Suprapubic skin (tissue), 4 donors: Measurements from ENCODE around the gene LPAR3. TPM values are rescaled to one million over a fixed set of nuclear protein-coding genes. Genes with fewer than 3 reads are reported as not detected.

Experiments used
- DNase-seq, 2 donors: peaks; one replicate each; pipeline ENCODE4 v3.0.0-alpha.2; 2019; ENCODE audit warnings: low spot score in 2 of 2
- H3K27ac ChIP-seq: fragments of 200-600 bp; sonication (generic); one replicate; pipeline ENCODE4 v1.5.1; 2019
- H3K27me3 ChIP-seq: fragments of 200-600 bp; sonication (generic); one replicate; pipeline ENCODE4 v1.5.1; 2019
- H3K36me3 ChIP-seq: fragments of 200-600 bp; sonication (generic); one replicate; pipeline ENCODE4 v1.5.1; 2019
- H3K4me1 ChIP-seq: fragments of 200-600 bp; sonication (generic); one replicate; pipeline ENCODE4 v1.5.1; 2019
- H3K4me3 ChIP-seq: fragments of 200-600 bp; sonication (generic); one replicate; pipeline ENCODE4 v1.5.1; 2019; ENCODE audit warnings: mild to moderate bottlenecking
- H3K9me3 ChIP-seq: fragments of 200-600 bp; sonication (generic); one replicate; pipeline ENCODE4 v1.5.1; 2019
- EP300 ChIP-seq: sonication (generic); formaldehyde crosslinking; IDR thresholded peaks from one replicate; pipeline ENCODE4 v1.6.1; 2017; ENCODE audit warnings: antibody characterized with exemption
- POLR2A ChIP-seq, 2 donors: fragments of 450-650 bp; IDR thresholded peaks; one replicate each; pipeline ENCODE4 v1.6.1; 2017; ENCODE audit warnings: antibody characterized with exemption in 2 of 2, mild to moderate bottlenecking in 2 of 2, moderate library complexity in 2 of 2
- POLR2AphosphoS5 ChIP-seq, 3 donors: sonication (generic); formaldehyde crosslinking; IDR thresholded peaks; one replicate each; pipeline ENCODE4 v1.6.1; 2017; ENCODE audit warnings: antibody characterized with exemption in 3 of 3
- WGBS: methylation state at CpG from one replicate; pipeline ENCODE4 v1.1.5; 2018; 5-methylcytosine and 5-hydroxymethylcytosine counted together
- total RNA-seq, 4 donors: library from RNA; depleted of rRNA; stranded (reverse); fragments of >200 nt; gene quantifications; one replicate each; pipeline ENCODE4 v1.1.0, GENCODE V29; 2016
- TF ChIP-seq, protein P1 (sequence below), 2 donors: fragments of 200-600 bp in 1 of 2; fragments of 450-650 bp in 1 of 2; sonication (generic) in 1 of 2; IDR thresholded peaks; one replicate each; pipeline ENCODE4 v1.5.1; 2016 to 2019; ENCODE audit warnings: antibody characterized with exemption in 2 of 2, mild to moderate bottlenecking in 1 of 2, moderate library complexity in 1 of 2

Gene LPAR3
- total RNA-seq, 4 donors from 2014 or later = 13.9 to 25.1 (median 17.7) TPM

DNA sequence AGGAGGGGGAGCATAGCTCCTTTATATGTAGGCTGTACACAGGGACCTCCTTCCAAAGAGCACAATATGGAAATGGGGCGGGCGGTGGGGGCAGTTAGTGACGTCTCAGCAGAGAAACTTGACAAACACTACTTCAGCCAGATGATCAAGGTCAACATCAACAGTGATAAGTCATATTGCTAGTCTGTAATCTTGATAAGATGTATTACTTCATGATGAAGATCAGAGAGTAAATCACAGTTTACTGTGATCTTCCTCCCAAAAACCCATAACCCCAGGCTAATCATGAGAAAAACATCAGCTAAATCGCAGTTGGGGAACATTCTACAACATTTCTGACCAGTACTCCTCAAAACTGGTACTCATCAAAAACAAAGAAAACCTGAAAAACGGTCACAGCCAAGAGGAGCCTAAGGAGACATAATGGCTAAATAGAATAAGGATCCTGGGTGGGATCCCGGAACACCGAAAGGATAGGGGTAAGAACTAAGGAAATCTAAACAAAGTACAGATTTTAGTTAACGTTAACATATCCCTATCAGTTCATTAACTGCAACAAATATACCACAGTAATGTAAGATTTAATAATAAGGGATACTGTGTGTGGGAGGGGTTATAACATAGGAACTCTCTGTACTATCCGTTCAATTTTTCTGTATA is 20.2 kb downstream of the LPAR3 start:
- no peaks in the 10 kb centered on the region for H3K9me3 ChIP-seq
- H3K4me1 ChIP-seq = no peaks in the 10 kb centered on the region
- H3K4me3 ChIP-seq = no peak overlapping the region
- TF ChIP-seq EP300 = no peak
- TF ChIP-seq, protein P1, sequence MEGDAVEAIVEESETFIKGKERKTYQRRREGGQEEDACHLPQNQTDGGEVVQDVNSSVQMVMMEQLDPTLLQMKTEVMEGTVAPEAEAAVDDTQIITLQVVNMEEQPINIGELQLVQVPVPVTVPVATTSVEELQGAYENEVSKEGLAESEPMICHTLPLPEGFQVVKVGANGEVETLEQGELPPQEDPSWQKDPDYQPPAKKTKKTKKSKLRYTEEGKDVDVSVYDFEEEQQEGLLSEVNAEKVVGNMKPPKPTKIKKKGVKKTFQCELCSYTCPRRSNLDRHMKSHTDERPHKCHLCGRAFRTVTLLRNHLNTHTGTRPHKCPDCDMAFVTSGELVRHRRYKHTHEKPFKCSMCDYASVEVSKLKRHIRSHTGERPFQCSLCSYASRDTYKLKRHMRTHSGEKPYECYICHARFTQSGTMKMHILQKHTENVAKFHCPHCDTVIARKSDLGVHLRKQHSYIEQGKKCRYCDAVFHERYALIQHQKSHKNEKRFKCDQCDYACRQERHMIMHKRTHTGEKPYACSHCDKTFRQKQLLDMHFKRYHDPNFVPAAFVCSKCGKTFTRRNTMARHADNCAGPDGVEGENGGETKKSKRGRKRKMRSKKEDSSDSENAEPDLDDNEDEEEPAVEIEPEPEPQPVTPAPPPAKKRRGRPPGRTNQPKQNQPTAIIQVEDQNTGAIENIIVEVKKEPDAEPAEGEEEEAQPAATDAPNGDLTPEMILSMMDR (IDR thresholded peaks at IDR 0.05) = no peak
- TF ChIP-seq POLR2AphosphoS5 (IDR thresholded peaks at IDR 0.05) = no peak
- no peak for TF ChIP-seq POLR2A (IDR thresholded peaks at IDR 0.05)
- H3K27ac ChIP-seq = no peak overlapping the region
- H3K27me3 ChIP-seq = peaks cover 5% of the 10 kb centered on the region
- no peaks in the 10 kb centered on the region for H3K36me3 ChIP-seq
- 79% methylated on average over 9 of the region's 9 CpGs for WGBS
- no peak for DNase-seq

DNA sequence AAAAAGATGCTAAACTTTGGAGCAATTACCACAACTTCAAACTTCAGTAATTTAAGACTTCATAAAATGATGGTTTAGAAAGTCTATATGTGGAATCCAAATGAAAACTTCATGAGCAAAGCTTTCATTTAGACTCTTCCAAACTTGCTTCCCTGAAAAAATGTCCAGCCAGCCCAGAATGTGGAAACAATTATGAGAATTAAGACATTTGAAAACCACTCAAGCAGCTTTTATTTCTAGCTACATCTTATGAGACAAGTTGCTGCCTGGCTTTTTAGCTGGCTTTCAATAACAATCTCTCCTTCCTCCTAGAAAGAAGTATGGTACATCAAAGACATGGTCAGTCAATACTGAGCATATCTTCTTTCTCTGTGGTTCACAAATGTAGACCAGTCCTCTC is 21.8 kb downstream of the LPAR3 start:
- no peaks in the 10 kb centered on the region for H3K4me1 ChIP-seq
- H3K4me3 ChIP-seq = no peak overlapping the region
- H3K27ac ChIP-seq = no peak overlapping the region
- H3K36me3 ChIP-seq = no peaks in the 10 kb centered on the region
- TF ChIP-seq POLR2AphosphoS5 (IDR thresholded peaks at IDR 0.05) (no peak), POLR2A (IDR thresholded peaks at IDR 0.05) (no peak), EP300 (no peak)
- TF ChIP-seq, protein P1 (IDR thresholded peaks at IDR 0.05) = no peak
- H3K9me3 ChIP-seq = no peaks in the 10 kb centered on the region
- H3K27me3 ChIP-seq = no peaks in the 10 kb centered on the region
- DNase-seq = no peak

DNA sequence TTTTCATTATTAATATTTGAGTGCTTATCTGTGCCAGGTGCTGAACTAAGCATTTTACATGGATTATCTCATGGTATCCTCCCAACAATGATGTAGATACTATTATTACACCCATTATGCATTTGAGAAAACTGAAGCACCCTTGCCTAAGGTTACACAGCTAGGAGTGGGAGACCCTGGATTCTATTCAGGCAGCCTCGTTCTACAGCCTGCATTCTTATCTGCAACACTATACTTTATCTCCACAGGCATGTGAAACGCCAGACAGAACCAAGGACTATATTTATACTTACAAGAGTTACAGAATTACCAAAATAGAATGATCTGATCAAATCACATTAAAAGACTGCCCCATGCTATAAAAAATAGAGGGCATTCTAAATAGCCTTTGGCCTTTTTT is 22.4 kb downstream of the LPAR3 start:
- H3K27me3 ChIP-seq = no peaks in the 10 kb centered on the region
- no peak overlapping the region for H3K27ac ChIP-seq
- no peaks in the 10 kb centered on the region for H3K36me3 ChIP-seq
- no peaks in the 10 kb centered on the region for H3K4me1 ChIP-seq
- H3K4me3 ChIP-seq = no peak overlapping the region
- 34% methylated on average over 2 of the region's 2 CpGs for WGBS
- TF ChIP-seq EP300 = no peak
- TF ChIP-seq POLR2A (IDR thresholded peaks at IDR 0.05) = no peak
- no peak for TF ChIP-seq POLR2AphosphoS5 (IDR thresholded peaks at IDR 0.05)
- TF ChIP-seq, protein P1 (IDR thresholded peaks at IDR 0.05) = no peak
- no peak for DNase-seq
- no peaks in the 10 kb centered on the region for H3K9me3 ChIP-seq

DNA sequence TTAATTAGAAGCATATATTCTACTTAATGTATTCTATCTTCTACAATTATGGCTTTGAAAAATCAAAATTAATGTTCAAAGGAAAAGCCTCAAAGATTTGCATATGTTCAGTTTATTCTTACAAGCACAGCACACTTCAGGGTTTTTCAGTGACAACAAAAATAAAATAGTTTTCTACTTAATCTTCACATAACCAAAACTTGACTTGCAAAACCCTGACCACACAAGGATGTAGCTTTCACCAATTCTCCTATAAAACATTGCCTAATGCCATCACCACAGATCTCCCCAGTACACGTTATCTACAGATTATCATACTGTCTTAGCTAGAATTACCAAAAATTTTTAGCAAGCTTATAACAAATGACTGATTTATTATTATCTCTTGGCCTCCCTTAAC is 23.3 kb downstream of the LPAR3 start:
- DNase-seq = no peak
- no peaks in the 10 kb centered on the region for H3K9me3 ChIP-seq
- WGBS = 79% methylated on average over 1 of the region's 1 CpG
- no peaks in the 10 kb centered on the region for H3K27me3 ChIP-seq
- TF ChIP-seq EP300 (no peak), POLR2A (IDR thresholded peaks at IDR 0.05) (no peak), POLR2AphosphoS5 (IDR thresholded peaks at IDR 0.05) (no peak)
- TF ChIP-seq, protein P1 (IDR thresholded peaks at IDR 0.05) = no peak
- no peaks in the 10 kb centered on the region for H3K36me3 ChIP-seq
- no peaks in the 10 kb centered on the region for H3K4me1 ChIP-seq
- H3K27ac ChIP-seq = no peak overlapping the region
- H3K4me3 ChIP-seq = no peak overlapping the region

DNA sequence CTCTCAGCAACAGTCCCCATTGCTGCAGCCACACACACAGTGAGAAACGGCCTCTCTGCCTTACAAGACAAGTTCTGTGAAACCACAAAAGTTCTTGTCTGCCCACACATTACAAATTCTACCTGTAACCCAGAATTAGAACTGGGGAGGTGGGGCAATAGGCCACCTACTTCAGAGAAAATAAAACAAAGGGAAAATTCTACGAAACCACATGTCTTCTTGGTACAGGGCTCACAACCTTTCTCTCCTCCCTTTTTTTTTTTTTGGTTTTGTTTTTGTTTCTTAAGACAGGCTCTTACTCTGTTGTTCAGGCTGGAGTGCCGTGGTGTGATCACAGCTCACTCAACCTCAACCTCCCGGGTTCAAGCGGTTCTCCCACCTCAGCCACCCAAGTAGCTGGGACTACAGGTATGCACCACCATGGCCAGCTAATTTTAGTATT is 30.2 kb downstream of the LPAR3 start:
- Histone ChIP-seq H3K4me3 (no peak overlapping the region), H3K9me3 (no peaks in the 10 kb centered on the region), H3K36me3 (no peaks in the 10 kb centered on the region), H3K27ac (no peak overlapping the region), H3K4me1 (no peaks in the 10 kb centered on the region), H3K27me3 (no peaks in the 10 kb centered on the region)
- DNase-seq = no peak
- 74% methylated on average over 5 of the region's 5 CpGs for WGBS
- TF ChIP-seq POLR2AphosphoS5 (IDR thresholded peaks at IDR 0.05) = no peak
- no peak for TF ChIP-seq POLR2A (IDR thresholded peaks at IDR 0.05)
